Testis (tissue), 2 donors: ENCODE results near the gene HERPUD1.

Experiments
- POLR2A ChIP-seq: fragments of 450-650 bp; IDR thresholded peaks from one replicate; pipeline ENCODE4 v1.6.1; 2017; ENCODE audit warnings: antibody characterized with exemption, mild to moderate bottlenecking, moderate library complexity
- TF ChIP-seq, protein P1 (sequence below), 3 experiments: fragments of 450-650 bp in 2 of 3; fragments of 200-600 bp in 1 of 3; sonication (generic) in 1 of 3; IDR thresholded peaks; one replicate each; pipeline ENCODE4 v1.5.1; 2016 to 2019; ENCODE audit warnings: antibody characterized with exemption in 3 of 3, mild to moderate bottlenecking in 2 of 3, moderate library complexity in 1 of 3

DNA sequence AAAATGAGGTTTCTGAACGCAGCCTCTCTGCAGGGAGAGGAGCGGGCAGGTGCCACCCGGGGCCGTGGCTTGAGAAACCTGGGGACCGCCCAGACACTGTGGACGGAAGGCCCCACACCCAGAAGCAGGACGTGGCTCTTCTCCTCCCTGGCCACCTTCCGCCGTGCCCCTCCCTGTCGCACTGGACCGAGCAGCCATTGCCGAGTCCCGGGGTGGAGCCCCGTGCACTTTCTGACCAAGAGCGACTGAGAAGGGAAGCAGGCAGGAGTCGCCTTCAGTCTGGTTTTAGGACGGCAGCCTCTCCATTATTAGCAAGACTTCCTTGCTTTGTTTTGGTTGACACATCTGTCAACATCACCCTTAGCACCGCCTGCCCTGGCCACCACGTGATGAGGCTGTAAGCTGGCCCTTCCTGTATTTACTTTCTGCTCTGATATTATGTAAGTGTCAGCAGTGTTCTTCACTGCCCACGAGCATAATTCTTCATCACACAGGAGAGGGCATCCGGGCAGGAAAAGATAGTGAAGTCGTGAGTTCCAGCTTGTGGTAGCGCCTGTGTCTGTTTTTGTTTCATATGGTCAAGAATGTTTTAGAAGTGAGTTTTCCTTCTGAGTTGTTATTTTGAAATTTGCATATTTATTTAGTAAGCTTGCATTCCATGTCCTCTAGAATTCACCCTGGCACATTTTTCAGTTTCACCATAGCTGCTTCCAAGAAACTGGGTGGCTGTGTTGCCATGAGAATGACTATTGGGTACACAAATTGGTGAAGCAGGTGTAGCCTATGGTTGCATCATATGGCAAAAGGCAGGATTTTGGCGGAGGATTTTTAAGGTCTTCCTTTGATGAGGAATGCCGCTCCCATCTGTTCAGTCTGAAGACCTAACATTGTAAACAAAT, 1.0 kb downstream of the HERPUD1 start:
- TF ChIP-seq POLR2A: no peak
- TF ChIP-seq, protein P1, sequence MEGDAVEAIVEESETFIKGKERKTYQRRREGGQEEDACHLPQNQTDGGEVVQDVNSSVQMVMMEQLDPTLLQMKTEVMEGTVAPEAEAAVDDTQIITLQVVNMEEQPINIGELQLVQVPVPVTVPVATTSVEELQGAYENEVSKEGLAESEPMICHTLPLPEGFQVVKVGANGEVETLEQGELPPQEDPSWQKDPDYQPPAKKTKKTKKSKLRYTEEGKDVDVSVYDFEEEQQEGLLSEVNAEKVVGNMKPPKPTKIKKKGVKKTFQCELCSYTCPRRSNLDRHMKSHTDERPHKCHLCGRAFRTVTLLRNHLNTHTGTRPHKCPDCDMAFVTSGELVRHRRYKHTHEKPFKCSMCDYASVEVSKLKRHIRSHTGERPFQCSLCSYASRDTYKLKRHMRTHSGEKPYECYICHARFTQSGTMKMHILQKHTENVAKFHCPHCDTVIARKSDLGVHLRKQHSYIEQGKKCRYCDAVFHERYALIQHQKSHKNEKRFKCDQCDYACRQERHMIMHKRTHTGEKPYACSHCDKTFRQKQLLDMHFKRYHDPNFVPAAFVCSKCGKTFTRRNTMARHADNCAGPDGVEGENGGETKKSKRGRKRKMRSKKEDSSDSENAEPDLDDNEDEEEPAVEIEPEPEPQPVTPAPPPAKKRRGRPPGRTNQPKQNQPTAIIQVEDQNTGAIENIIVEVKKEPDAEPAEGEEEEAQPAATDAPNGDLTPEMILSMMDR (IDR thresholded peaks at IDR 0.05): no peak
